Measurements from ENCODE around the gene TPGS1. TPM values are rescaled to one million over a fixed set of nuclear protein-coding genes. Genes with fewer than 3 reads are reported as not detected.

TPGS1 gene
- total RNA-seq, 1 experiment from 2014 or later = 11.5 TPM

GRCh38 chr19:531753-532560 is 24.7 kb downstream of the TPGS1 start, which contains the start of gene CDC34:
Gene CDC34 (plus strand): TSS chr19:531760. CDS start chr19:531932, 172 bp downstream.
- TF ChIP-seq CTCF (IDR thresholded peaks at IDR 0.05; ENCODE audit: insufficient read depth in 1 of 2, low read depth in 1 of 2, low read length in 1 of 2, severe bottlenecking in 1 of 2, unreplicated experiment in 1 of 2) = no peak
- Histone ChIP-seq H3K36me3 (ENCODE audit: control insufficient read depth, insufficient read depth, low read length) (peaks cover 1% of the 10 kb centered on the region; the same call in 1 of the 2 replicates), H3K27me3 (replicated peaks; ENCODE audit: control insufficient read depth, insufficient read depth, low read length) (no peaks in the 10 kb centered on the region), H3K4me1 (peaks cover 30% of the 10 kb centered on the region), H3K4me3 (ENCODE audit: low read depth, low read length) (peak within 1 kb of the TSS; percentile 94), H3K9me3 (no peaks in the 10 kb centered on the region)
- no peaks in the 10 kb centered on the region for H3K9me3 Mint-ChIP-seq (ENCODE audit: unreplicated experiment)
- H3K4me1 Mint-ChIP-seq (ENCODE audit: low read depth, unreplicated experiment) = peaks cover 6% of the 10 kb centered on the region
- peaks cover 21% of the 10 kb centered on the region for H3K36me3 Mint-ChIP-seq (ENCODE audit: insufficient read depth, unreplicated experiment)
- intact Hi-C loops (cut with micrococcal nuclease; ENCODE audit: unreplicated experiment) = loop anchor here (2.0 to 5.0 kb wide), 2 partner anchors 25 to 40 kb away; partner anchors contain the start of genes BSG and TPGS1
- ChIA-PET POLR2A (interaction anchor here (0.8 to 1.9 kb wide), 4 partner anchors 15 to 102 kb away, joined by 3 to 9 read pairs (median 4); partner anchors contain the start of gene TPGS1), CTCF (interaction anchor here (0.9 to 3.1 kb wide), 5 partner anchors 22 to 147 kb away, joined by 3 to 28 read pairs (median 3); no protein-coding TSS in a partner anchor)
- H3K4me3 Mint-ChIP-seq (ENCODE audit: unreplicated experiment) = peak within 1 kb of the TSS; percentile 82
- no TSS peak for BruUV-seq (replicated peaks)
- DNase-seq = no peak
- H3K27me3 Mint-ChIP-seq (ENCODE audit: insufficient read depth, unreplicated experiment) = no peaks in the 10 kb centered on the region
- peak within 1 kb of the TSS; percentile 72 for H3K27ac Mint-ChIP-seq (ENCODE audit: unreplicated experiment)

GRCh38 chr19:532561-533363 is 25.5 kb downstream of the TPGS1 start:
- Histone ChIP-seq H3K4me1 (peaks cover 29% of the 10 kb centered on the region), H3K4me3 (ENCODE audit: low read depth, low read length) (peak overlapping the region; percentile 94), H3K27me3 (replicated peaks; ENCODE audit: control insufficient read depth, insufficient read depth, low read length) (no peaks in the 10 kb centered on the region), H3K36me3 (ENCODE audit: control insufficient read depth, insufficient read depth, low read length) (peaks cover 1% of the 10 kb centered on the region; the same call in 1 of the 2 replicates), H3K9me3 (no peaks in the 10 kb centered on the region)
- Mint-ChIP-seq H3K27me3 (ENCODE audit: insufficient read depth, unreplicated experiment) (no peaks in the 10 kb centered on the region), H3K36me3 (ENCODE audit: insufficient read depth, unreplicated experiment) (peaks cover 21% of the 10 kb centered on the region), H3K27ac (ENCODE audit: unreplicated experiment) (peak overlapping the region; percentile 72), H3K9me3 (ENCODE audit: unreplicated experiment) (no peaks in the 10 kb centered on the region), H3K4me3 (ENCODE audit: unreplicated experiment) (peak overlapping the region; percentile 82), H3K4me1 (ENCODE audit: low read depth, unreplicated experiment) (peaks cover 6% of the 10 kb centered on the region)
- BruUV-seq (replicated peaks) = no TSS peak
- CTCF ChIA-PET = interaction anchor here (0.9 to 3.1 kb wide), 5 partner anchors 22 to 148 kb away, joined by 3 to 28 read pairs (median 3); no protein-coding TSS in a partner anchor
- TF ChIP-seq CTCF (IDR thresholded peaks at IDR 0.05; ENCODE audit: insufficient read depth in 1 of 2, low read depth in 1 of 2, low read length in 1 of 2, severe bottlenecking in 1 of 2, unreplicated experiment in 1 of 2) = peak; percentile 33 to 34
- POLR2A ChIA-PET = interaction anchor here (0.5 to 1.7 kb wide), 4 partner anchors 9 to 49 kb away, joined by 3 to 9 read pairs (median 4); partner anchors contain the start of gene TPGS1
- peak; percentile 59 to 60 for DNase-seq
- intact Hi-C loops (cut with micrococcal nuclease; ENCODE audit: unreplicated experiment) = loop anchor here (2.0 to 5.0 kb wide), 2 partner anchors 26 to 40 kb away; partner anchors contain the start of genes BSG and TPGS1
